Central memory CD4-positive, alpha-beta T cell (primary cell): ENCODE data around the gene PDX1.

ENCODE experiments used
- DNase-seq: peaks from one replicate; pipeline ENCODE4 v3.0.0; 2022

PDX1 gene

GRCh38 chr13:27922883-27923612 is 3.2 kb downstream of the PDX1 start:
- no peak for DNase-seq

GRCh38 chr13:27923794-27924528 is 4.2 kb downstream of the PDX1 start:
- DNase-seq, result no peak

GRCh38 chr13:27924529-27925141 is 4.8 kb downstream of the PDX1 start:
- no peak for DNase-seq

GRCh38 chr13:27925220-27925991 is 5.6 kb downstream of the PDX1 start:
- no peak for DNase-seq

GRCh38 chr13:27926644-27927434 is 7.0 kb downstream of the PDX1 start:
- no peak for DNase-seq

- DNase-seq, result no peak
Observed at GRCh38 chr13:27927444-27928352, 7.9 kb downstream of the PDX1 start.

GRCh38 chr13:27928353-27928804 is 8.6 kb downstream of the PDX1 start:
- DNase-seq, result no peak

GRCh38 chr13:27928805-27929753 is 9.3 kb downstream of the PDX1 start:
- DNase-seq, result no peak

- no peak for DNase-seq
Observed at GRCh38 chr13:27929868-27930267, 10.1 kb downstream of the PDX1 start.

GRCh38 chr13:27933118-27933517 is 13.3 kb downstream of the PDX1 start:
- no peak for DNase-seq

- no peak for DNase-seq
Observed at GRCh38 chr13:27933580-27934328, 14.0 kb downstream of the PDX1 start.

- no peak for DNase-seq
Observed at GRCh38 chr13:27942972-27943371, 23.2 kb downstream of the PDX1 start.

- no peak for DNase-seq
Observed at GRCh38 chr13:27952876-27953675, 33.3 kb downstream of the PDX1 start.

- peak; percentile 32 for DNase-seq
Observed at GRCh38 chr13:27953676-27954405, 34.0 kb downstream of the PDX1 start.

GRCh38 chr13:27954406-27954851 is 34.6 kb downstream of the PDX1 start:
- DNase-seq, result no peak

GRCh38 chr13:27955014-27955591 is 35.3 kb downstream of the PDX1 start:
- no peak for DNase-seq
